Pons (tissue), 1 donor: ENCODE data around the gene EXOC5.
"Not testable (repeated sequence)": the region's sequence is repeated elsewhere in the genome, so short reads cannot be mapped to it uniquely, and the experiment has no call there.

Experiments used
- DNase-seq: peaks from one replicate; pipeline ENCODE4 v3.0.0-alpha.2; 2016; ENCODE audit warnings: low spot score

The EXOC5 gene

DNA sequence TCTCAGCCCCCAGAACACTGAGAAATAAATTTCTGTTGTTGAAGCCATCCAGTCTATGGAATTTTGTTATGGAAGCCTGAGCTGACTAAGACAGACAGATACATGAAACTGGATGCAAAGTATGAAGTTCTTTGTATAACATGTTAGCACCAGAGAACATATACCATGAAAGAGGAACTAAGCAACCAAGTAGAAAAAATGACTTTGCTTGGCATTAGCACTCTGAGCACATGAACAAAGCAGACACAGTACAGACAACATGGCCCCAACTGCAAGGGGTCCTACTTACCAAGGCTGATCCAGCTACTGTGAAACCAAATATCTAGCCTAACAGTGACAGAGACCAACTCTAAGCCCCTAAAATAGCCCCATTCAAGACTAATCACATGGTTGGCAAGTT lies 13.8 kb downstream of the EXOC5 start:
- DNase-seq = no peak

DNA sequence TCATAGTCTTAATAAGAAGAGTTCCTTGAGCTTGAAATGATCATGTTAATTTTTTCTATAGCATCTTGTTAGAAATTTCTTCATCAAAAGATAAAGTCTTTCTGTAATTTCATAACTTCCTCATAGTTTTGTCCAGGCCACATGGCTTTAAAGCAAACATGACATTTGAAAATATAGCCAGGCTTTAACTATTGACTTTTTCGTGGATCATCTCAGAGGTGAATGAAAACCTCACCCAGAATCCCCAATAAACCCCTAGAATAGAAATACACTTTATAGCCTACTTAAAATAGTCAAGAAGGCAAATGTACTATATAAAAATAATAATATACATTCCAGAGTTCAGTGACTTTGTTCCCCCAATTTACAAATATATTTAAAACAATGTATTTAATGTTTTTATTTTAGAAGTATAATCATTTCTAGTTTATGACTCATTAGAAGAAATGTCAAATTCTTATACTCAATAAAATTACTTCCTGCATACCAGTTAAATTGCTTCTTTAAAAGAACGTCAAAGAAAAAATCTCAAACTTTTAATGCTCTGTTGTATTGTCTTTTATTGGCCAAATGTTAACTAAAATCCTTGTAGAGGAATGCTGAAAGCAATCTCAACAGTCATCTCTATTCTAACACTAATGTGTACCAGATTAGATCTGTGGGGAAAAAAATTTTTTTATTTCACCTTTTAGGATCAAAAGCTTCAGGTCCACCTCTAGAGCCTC lies 21.6 kb downstream of the EXOC5 start:
- DNase-seq = no peak

DNA sequence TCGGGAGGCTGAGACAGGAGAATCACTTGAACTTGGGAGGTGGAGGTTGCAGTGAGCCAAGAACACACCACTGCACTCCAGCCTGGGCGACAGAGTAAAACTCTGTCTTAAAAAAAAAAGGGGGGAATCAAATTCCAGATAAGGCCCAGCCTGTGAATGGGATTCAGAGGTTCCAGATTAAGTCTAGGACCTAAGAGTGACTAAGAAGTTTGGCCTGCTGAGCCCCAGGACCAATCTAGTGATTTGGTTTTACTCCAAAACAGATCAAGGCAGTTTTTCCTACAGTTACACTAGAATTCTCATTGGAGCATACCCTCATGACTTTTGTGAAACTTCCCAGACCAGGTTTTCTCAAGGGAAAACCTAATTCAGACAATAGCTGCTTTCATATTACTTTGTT lies 22.8 kb downstream of the EXOC5 start:
- no peak for DNase-seq

DNA sequence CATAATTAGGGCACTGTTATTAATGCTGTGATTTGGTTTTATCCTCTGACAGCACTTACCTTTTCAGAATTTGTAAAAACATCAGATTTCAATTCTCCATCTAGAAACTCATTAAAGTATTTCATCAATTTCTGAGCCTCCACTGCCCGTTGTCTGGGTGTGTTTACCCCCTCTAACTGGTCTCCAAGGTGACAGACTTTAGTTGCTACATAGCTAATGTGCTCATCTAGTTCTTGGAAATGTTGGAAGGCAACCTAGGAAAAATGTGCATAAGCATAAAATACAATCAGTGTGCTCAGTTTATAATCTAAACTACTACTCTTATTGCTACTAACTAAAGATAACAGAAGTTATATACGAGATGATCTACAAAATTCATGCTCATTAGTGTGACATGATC lies 24.6 kb downstream of the EXOC5 start:
- DNase-seq = no peak

DNA sequence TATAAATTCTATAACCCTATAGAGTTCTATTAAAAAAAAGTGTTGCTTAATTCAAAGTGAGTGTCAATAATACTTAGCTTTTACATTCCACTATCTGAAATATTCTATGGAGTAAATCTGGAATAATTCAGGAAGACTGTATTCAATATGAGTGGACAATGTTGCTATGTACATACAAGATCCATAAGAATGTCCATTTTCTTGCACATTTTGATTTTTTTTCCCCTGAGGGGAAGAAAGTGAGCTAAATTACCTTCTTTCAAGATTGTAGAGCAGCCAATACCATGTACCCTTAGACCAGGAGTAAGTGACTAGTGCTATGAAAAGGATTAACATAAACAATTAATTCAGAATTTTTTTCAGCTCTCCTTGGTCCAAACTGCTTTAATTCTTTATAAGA lies 25.4 kb downstream of the EXOC5 start:
- no peak for DNase-seq

DNA sequence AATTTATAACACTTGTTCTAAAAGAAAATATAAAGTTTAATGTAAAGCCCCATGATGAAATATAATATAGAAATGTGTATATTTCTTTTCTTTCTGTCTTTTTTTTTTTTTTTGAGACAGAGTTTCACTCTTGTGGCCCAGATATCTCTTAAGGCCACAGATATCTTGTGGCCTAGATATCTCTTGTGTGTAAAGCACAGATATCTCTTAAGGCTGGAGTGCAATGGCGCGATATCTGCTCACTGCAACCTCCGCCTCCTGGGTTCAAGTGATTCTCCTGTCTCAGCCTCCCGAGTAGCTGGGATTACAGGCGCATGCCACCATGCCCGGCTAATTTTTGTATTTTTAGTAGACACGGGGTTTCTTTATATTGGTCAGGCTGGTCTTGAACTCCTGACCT lies 28.6 kb downstream of the EXOC5 start:
- not testable (repeated sequence) for DNase-seq

DNA sequence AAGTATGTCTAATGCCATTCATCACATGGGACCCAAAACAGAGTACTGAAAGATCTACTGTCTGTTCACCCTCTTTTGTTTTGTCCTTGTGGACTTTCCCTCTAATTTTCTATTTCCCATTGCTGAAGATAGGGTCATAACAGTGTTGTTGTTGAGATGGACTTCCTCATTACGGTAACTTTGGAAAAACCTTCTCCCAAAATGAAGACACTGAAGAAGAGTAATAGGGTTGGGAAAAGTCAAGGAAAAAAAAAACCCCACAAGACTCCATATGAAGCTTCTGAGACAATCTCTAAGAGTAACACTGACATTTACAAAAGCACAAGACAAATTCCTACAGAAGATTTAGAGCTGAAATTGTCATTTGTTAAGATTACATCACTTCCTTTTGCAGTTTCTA lies 36.7 kb downstream of the EXOC5 start:
- no peak for DNase-seq

DNA sequence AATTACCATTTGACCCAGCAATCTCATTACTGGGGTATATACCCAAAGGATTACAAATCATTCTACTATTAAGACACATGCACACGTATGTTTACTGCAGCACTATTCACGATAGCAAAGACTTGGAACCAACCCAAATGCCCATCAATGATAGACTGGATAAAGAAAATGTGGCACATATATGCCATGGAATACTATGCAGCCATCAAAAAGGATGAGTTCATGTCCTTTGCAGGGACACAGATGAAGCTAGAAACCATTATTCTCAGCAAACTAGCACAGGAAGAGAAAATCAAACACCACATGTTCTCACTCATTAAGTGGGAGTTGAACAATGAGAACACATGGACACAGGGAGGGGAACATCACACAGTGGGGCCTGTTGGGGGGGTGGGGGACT lies 40.4 kb downstream of the EXOC5 start:
- not testable (repeated sequence) for DNase-seq

DNA sequence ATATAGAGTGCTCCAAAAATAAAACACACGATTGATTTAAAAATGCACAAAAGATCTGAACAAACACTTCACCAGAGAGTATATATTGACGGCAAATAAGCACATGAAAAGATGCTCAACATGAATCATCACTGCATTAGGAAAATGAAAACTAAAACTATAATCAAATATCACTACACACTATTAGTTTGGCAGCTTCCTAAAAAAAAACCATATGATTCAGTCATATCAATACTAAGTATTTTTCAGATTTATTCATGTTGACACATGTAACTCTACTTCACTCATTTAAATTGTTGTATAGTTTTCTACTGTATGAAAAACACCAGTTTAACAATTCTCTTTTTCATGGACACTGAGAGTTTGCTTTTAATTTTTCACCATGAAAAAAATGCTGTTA lies 41.6 kb downstream of the EXOC5 start:
- DNase-seq = no peak

DNA sequence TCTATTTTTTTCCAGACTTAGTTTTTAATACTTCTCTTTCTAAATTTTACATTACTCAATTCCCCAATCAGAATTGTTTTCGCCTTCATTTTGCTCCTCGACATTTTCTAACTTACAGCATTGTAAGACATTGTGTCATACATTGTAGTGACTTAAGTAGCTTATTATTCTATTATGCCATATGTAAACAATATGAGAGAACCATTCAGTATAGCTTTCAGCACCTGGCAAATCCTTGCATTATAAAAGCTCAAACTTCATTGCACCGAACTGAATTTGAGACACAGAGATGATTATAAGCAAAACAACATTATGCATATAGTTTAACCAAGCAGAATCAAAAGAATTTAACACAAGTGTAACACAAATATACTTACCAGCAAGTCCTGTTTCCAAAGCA lies 46.8 kb downstream of the EXOC5 start:
- DNase-seq = no peak

DNA sequence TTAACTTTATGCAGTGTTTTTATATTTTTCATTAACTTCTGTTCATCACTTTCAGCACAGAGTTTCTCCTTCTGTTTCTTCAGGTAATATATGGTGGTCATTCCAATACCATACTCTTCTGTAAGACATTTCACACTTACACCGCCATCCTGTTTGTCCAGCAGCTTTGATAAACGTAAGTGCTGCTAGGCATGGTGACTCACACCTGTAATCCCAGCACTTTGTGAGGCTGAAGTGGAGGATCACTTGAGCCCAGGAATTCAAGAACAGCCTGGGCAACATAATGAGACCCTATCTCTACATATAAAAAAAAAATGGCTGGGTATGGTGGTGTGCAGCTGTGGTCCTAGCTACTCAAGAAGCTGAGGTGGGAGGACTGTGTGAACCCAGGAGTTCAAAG lies 55.8 kb downstream of the EXOC5 start:
- DNase-seq = no peak

DNA sequence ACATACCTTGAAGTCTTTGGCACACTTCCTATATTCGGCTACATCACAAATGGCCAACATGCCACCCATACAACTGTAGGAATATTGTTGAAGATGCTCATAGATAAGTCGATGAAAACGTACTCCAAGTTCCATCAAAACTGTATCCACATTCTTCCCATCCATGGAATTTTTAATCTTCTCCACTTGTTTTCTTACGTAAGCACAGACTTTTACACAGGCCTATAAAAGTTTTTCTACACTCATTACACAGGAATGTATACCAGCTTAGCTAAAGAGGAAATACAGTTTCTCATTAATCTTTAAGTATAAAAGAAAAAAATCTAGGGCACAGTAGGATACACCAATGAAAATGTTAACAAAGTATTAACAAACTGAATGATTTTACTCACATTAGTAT lies 59.1 kb downstream of the EXOC5 start:
- no peak for DNase-seq

DNA sequence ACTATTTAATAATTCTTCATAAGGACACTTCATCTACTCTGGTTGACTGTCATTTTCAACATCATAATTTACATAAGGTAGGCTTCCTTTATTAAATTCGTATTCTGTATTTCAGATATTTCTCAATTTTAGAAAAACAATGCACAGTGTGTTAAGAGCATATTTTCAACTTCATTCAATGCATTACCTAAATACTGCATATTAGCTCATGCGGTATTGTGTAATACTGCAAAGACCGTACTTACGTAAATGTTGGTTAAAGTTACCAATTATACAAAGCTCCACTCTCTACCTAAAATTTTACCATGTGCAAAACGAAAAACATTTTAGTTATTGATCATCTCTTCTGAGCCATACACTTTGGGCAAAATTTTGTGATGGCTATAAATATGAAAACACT lies 62.8 kb downstream of the EXOC5 start:
- DNase-seq = no peak

DNA sequence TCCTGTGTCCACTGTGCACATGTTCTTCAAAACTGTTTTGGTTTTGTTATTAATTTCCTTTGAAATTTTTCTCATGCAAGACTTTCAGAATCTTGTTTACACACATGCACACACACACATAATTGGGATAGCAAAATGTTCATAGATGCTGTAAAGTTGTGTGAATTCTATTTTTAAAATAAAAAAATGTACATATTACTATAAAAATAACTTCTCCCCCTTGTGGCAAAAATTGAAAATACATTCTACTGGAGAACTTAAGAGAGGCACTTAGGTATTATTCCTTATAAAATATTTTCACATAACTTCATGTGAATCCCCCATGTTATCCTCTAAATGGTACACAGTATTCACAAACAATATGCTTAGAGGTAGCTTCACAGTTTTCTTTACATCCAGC lies 66.0 kb downstream of the EXOC5 start:
- not testable (repeated sequence) for DNase-seq

DNA sequence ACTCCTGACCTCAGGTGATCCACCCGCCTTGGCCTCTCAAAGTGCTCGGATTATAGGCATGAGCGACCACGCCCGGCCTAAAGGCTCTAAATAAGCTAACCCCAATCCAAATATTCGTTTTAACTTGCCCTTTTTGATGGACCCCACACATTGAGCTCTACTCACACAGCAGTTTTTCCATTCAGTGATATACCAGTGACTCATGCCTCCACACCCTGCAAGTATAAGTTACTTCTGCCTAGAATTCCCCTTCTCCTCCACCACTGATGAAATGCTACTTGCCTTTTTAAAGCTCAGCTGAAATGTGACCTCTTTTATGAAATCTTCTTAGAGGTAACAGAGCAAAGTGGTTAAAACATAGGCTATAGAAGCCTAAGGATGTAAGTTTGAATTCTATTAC lies 68.8 kb downstream of the EXOC5 start:
- no peak for DNase-seq

DNA sequence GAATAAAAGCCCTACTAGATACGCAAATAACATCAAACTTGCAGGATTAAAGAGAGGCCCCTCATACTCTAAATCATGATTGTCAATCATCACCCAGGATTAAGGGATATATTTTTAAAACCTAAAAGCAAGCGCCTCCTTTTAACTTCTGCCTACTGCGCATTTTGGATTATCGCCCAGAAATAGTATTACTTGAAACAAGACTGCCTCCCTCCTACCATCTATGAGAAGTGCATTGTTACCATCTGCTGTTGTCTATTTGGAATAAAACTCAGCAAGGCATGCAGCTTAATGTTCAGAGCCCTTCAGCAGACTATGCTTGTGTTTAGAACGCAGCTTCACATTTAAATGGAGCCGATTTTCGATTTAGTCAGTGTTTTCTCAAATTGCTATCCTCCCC lies 79.6 kb downstream of the EXOC5 start:
- peak; percentile 46 for DNase-seq

DNA sequence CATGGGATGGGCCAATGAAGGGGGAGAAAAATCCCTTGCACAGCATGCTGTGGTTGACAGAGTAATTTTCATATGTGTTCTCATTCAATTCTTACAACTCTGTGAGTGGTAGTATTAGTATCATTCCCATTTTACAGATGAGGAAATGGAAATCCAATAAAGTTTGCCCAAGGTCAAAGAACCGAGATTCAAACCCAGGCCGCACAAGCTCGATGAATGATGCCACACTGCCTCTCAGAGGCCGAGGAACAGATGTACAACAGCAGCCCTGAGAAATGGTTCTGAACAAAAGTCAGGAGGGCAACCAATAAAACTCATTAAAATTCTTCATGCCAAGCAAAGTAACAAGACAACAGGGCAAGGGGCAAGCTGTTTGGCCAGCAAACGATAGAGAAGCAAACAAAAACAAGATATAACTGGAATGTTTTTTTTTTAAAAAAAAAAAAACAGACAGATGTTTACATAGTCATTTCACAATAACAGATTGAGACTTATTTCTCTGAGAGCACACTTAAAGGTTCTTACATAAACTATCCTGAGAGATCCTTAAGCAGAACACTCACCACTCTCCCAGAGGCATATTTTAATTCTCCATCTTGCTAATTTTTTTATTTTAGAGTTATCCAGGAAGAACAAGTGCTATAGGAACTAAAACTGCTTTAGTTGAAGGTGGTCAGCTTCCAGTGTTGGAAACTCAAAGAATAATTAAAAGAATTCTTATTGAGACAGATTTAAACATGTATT lies 85.8 kb downstream of the EXOC5 start:
- no peak for DNase-seq

DNA sequence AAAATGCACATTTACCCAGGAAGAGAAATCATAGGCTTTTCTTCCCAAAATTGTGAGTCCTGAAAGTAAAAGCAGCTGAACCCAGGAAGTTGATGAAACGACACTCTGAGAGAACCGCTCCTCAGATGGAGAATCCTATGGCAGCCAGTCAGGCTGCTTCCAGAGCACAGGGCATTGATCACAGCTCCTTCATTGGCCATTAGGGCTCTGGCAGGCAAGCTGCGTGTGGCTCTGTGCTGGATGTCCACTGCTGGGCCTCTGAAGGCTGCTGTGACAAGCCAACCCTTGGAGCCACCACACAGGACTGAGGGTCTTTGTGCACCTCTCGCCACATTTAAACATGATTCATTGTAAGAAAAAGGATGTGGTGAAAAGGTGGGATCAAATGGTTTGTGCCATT lies 89.4 kb downstream of the EXOC5 start:
- no peak for DNase-seq

DNA sequence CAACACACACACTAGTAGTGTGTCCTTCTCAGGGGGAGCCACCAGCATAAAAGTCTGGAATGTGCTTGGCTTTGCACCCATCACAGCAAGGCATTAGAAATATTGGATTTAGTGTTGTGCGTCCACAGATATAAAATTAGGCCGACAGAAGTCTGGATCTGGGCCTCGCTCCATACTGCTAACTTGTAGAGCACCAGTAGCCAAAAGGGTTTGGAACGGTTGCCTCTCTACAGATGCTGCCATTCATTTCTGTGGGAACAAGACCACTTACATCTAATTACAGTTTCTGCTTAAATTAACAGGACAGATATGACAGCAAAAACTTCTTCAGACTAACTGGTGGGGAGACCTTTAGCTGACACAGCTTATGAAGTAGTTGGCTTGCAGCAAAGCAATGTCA lies 94.2 kb downstream of the EXOC5 start:
- no peak for DNase-seq

DNA sequence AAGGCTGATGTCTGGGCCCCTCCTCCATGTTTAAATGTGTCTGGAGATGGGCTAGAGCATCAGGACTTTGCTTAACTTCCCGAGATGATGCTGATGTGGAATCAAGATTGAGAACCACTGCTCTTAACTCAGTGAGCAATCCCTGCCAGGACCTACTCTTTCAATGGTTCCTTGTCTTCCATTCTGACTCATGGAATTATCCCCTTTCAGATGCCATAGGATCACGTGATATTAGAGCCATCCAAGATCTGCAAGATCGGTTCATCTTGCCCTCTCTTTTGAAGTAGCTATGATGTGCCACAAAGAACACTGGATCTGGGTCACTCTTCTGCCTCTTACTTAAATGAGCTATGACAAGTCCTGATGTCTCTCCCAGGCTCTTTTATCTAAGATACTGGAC lies 96.8 kb downstream of the EXOC5 start:
- no peak for DNase-seq

DNA sequence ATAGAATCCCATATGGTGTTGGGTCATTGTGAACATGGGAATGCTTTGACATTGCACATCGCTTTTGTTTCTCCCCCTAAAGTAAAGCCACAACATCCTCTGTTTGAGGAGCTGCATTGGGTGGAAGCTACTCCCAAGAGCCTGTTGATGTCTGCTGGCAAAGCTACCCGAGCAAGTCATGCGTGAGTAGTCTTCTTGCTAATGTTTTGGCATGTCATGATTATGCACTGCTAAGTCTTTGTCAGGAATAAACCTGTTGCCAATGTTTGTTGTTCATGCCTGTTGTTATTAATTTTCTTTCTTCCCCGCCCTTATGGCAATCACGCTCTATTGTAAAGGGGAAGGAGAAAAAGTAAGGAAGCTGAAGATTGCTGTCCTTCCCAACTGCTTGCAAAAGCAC lies 97.3 kb downstream of the EXOC5 start:
- no peak for DNase-seq

DNA sequence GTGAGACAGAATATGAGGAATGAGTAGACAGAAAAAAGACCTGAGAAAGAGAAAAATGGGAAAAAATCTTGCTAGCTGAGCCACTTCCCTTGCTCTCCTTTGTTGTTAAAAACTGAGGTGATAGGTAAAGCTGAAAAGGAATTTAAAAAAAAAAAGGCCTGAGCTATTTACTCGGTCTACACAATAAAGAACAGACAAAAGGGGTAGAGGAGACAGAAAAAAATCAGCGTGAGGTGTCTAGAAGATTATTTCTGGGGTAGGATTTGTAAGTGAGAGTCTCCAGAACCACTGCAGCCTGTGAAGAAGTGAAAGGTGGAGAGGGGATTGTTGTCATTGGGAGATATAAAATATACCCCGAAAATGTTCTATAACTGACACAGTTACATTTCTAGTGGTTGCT lies 98.8 kb downstream of the EXOC5 start:
- no peak for DNase-seq

DNA sequence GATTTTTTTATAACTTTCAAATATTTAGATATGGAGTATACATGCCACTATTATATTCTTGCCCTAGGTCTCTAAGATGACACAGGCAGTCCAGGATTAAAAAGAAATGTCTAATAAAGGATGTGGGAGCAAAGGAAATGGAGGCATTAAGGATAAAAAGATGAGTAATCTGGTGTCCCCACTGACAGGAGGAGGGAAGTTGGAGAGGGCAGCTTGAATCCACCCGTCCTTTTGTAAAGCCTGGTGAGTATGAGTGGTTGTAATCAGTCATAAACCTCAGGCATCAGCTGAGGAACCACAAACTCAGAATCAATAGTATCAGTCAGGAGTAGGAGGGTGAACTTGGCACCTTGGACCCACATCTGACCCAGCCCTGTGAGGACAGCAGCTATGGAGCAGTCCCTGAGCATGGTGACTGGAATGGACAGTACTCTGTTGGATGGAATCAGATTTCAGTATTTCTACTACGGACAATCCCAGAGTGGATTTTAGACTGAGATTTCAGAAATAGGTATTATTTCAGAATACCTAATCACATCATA lies 100.5 kb downstream of the EXOC5 start:
- DNase-seq = no peak
